MM.1S (cell line): ENCODE measurements around the gene PALD1.

Source experiments
- EZH2phosphoT487 ChIP-seq: fragments of 300-600 bp; sonication (generic); IDR thresholded peaks from 2 replicates; pipeline ENCODE4 v1.6.1; 2018; ENCODE audit warnings: antibody characterized with exemption, low read length
- TF ChIP-seq, protein P1 (sequence below): fragments of 300-600 bp; sonication (generic); IDR thresholded peaks from 2 replicates; pipeline ENCODE4 v1.5.1; 2016; ENCODE audit warnings: antibody characterized with exemption, low read length, mixed read lengths

DNA sequence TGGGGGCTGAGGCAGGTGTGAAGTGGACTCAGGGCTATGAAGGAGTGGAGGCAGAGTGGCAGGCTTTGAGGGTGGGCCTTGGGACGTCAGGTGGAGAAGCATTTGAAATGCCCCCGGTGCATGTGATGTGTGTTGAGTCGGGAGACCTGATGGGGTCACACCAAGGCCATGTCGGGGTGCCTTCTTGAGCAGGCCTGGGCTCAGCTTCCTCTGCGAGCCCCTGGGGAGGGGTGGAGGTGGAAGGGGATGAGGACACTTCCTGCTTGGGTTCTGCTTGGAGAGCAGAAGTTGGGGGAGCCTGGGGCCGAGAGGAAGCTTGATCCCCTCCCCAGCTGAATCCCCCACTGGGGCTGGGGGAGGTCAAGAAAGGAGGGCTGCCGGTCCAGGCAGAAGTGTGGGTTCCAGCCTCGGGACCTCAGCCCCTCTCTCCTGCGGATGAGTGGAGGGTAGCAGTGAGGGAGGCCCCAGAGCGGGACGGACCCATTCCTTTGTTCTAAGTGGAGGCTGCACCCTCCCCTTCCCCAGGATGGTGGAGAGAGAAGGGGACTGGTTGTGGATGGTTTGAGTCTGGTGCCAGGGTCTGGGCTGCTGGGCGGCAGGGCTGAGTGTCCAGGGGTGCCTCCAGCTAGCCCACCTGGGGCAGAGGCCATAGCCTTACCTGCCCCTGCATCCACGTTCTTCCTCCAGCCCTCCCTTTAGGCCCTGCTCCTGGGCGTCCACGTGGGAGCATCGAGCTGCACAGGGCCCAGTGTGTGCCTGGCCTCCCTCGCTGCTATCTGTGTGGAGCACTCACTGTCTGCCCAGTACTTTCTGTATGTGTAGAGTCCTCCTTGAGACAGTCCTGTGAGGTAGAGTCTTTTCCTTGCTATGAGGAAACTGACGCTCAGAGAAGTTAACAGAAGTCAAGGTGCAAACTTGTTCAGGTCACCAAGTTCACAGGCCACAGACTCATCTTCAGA is 87.3 kb downstream of the PALD1 start:
- TF ChIP-seq, protein P1, sequence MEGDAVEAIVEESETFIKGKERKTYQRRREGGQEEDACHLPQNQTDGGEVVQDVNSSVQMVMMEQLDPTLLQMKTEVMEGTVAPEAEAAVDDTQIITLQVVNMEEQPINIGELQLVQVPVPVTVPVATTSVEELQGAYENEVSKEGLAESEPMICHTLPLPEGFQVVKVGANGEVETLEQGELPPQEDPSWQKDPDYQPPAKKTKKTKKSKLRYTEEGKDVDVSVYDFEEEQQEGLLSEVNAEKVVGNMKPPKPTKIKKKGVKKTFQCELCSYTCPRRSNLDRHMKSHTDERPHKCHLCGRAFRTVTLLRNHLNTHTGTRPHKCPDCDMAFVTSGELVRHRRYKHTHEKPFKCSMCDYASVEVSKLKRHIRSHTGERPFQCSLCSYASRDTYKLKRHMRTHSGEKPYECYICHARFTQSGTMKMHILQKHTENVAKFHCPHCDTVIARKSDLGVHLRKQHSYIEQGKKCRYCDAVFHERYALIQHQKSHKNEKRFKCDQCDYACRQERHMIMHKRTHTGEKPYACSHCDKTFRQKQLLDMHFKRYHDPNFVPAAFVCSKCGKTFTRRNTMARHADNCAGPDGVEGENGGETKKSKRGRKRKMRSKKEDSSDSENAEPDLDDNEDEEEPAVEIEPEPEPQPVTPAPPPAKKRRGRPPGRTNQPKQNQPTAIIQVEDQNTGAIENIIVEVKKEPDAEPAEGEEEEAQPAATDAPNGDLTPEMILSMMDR, result no peak
- no peak for TF ChIP-seq EZH2phosphoT487
